Left cardiac atrium (tissue), 4 donors: ENCODE measurements around the gene EN1. TPM values are rescaled to one million over a fixed set of nuclear protein-coding genes. Genes with fewer than 3 reads are reported as not detected.

Experiments used
- ATAC-seq, 2 donors: fragments of 200-7000 bp; cut with Tn5 transposase; one replicate each; pipeline ENCODE4 v1.9.1; 2020; ENCODE audit warnings: mild to moderate bottlenecking in 2 of 2, moderate library complexity in 2 of 2
- DNase-seq: peaks from one replicate; pipeline ENCODE4 v3.0.0-alpha.2; 2020
- intact Hi-C, 2 donors: fragments of 100-400 bp; cut with DNase I; formaldehyde crosslinking; loops; one replicate each; pipeline versions ENCODE4 v1.14.1 to v1.15.1; 2022 to 2023
- total RNA-seq, 2 donors: library from RNA; stranded (reverse); fragmentation: NEBNext Ultra II Directional; extraction: Animal tissue kit (Norgen Biotek cat#: 25700); gene quantifications; one replicate each; pipeline ENCODE4 v1.2.1, GENCODE V29; 2021
- donor health status: DM: no; HTN: yes; CAD: no.
- donor health status: DM: no; HTN: yes; CAD: no; lungs with severe emphysema.
- donor health status: DM: yes; HTN: yes; CAD: no.
- donor health status: Dilated cardiomyopathy.

EN1 gene
- total RNA-seq, 2 donors from 2014 or later: not detected

DNA sequence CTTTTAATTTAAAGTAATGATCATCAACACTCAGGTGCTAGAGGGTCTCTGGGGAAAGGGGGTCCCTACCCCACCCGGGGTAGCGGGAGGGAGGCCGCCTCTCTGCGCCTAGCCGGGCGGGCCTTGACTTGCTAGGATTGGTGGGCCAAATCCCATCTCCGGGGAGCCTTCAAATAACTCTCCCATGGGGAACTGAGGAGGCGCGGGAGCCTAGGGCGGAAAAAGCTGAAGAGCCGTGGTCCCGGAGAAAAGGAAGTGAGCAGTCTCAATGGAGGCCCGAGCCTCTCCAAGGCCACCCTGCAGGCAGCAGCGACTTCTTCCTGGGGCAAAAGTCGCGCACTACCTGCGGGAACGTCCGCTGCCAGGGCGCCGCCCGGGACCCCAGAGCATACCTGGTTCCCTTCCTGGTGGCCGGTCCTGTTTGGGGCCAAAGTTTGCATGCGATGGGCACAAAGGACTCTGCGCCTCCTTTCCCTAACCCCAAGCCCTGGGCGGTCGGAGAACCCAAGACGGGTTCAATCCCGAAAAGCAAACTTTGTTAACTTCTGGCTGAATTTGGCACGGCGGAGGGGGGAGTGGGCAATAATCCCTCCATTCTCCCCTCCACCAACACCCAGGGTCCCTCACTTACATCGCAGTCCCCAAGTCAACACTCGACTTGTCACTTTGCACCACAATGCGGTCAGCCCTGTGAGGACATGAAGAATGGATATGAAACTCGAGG lies 13.6 kb downstream of the EN1 start:
- DNase-seq (no peak), ATAC-seq (no peak)
- intact Hi-C loops: no loop called here

DNA sequence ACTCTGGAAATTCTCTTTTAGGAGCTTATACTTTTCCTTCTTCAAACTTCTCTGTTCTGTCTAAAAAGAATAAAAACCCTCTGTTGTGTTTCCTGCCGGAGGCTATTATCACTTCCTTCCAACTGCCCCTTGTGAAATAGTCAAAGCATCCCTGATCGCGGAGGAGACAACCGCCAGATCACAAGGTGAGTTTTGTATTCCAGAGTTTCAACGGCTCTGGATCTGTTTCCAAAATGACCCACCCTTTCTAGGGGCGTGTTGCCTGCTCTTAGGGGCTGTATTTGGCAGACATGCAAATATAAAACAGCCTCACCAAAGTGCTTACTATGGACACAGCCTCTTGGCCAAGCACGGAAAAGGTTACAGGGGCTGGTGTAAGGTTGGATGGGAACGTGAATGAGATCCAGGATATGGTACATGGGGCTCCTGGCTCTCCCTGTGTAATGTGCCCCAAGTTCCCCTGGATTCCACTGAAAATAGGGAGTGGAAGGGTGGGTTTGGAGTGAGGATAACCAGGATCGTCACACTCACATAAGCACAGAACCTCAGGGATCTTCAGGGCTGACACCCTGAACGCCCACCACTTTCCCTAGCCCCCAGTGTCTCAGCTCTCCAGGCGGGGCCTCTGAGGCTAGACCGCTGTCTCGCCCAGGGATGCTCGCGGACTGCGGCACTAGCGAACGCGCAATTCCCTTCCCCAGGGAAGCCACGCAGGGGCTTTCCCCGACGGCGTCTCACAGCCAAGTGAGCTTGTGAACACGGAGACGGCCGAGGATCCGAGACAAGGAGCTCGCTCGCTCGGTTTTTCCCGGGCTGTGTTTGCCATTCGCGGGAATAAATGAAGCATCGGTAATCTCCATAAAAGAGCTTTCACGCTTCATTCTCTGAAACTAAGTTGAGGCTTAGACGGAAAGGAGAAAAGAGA lies 14.4 kb downstream of the EN1 start:
- ATAC-seq (no peak), DNase-seq (no peak)
- intact Hi-C loops: no loop called here

DNA sequence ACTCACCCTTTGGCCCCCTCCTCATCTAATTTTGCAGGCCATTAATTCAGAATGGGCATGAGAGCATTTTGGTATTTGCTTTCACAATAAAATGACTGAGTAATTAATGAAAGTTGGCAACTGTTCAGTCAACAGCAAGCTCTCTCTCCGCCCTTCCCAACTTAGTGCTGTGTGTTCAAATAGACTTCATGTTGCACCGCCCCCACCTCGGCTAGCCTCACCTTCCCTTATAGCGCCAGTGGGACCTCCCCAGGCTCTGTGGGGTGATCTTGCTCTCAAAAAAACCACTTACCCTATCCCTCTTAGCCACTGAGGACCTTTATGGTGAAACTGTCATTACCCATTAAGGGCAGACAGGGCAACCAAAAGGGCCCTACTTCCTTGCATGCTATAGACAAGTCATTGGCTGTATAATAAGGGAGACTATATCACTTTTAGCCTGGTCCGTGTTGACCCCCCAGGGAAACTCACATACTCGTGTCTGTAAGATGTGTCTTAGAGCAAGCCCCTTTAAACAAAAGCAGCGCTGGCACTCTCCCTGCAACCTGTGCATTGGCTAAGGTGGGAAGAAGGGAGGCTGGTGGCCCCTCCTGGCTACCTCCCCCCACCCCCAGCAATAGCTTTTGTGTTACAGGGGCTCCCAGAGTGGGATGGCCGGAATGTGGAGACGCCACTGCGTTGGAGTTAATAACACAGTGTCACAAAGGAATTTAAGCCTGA lies 15.2 kb downstream of the EN1 start:
- no peak for DNase-seq
- ATAC-seq: no peak
- intact Hi-C loops: no loop called here

GRCh38 chr2:118830881-118831280 lies 16.6 kb downstream of the EN1 start:
- intact Hi-C loops: no loop called here
- DNase-seq (no peak), ATAC-seq (no peak)

DNA sequence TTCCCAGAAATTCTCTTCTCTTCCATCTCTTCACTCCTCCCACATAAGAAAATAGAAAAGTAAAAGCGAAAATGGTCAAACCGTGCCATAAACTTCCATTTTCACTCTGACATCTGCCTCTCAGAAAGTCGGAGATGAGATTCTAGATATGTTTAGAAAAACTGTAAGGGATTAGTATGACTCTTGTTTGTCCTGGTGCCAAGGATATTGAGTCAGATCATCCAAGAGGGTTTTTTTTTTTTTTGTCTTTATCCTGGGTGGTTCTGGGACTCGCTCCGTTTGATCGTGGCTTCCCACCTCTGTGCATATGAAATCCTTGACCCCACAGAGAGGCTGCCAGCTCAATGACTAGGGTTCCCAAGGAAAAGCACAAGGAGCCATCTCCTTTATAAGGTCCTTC lies 17.3 kb downstream of the EN1 start:
- intact Hi-C loops: no loop called here
- DNase-seq (no peak), ATAC-seq (no peak)

- ATAC-seq: no peak
- no peak for DNase-seq
- intact Hi-C loops: no loop called here
These were observed 21.4 kb downstream of the EN1 start for GRCh38 chr2:118826093-118826492.

DNA sequence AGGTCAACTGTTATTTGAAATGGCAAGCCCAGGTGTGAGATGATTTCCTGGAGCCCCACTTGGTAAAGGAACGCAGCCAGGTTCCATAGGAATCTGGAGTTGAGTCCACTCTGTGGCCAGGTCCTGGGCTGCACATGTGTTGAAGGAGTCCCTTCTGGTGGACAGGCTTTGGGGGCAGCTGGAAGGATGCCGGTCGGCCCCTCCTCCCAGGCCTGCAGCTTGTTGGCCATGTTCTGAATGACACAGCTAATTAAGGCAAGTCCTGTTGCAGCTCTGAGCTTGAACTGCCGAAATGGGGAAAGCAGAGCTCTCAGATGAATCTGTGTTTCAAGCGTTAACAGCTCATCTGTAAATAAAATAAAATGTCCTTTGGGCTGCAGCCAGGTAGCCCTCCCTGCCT lies 23.8 kb downstream of the EN1 start:
- DNase-seq (no peak), ATAC-seq (no peak)
- intact Hi-C loops: no loop called here

- no peak for ATAC-seq
- no peak for DNase-seq
- intact Hi-C loops: no loop called here
These were observed 24.9 kb downstream of the EN1 start for GRCh38 chr2:118822572-118822971.

DNA sequence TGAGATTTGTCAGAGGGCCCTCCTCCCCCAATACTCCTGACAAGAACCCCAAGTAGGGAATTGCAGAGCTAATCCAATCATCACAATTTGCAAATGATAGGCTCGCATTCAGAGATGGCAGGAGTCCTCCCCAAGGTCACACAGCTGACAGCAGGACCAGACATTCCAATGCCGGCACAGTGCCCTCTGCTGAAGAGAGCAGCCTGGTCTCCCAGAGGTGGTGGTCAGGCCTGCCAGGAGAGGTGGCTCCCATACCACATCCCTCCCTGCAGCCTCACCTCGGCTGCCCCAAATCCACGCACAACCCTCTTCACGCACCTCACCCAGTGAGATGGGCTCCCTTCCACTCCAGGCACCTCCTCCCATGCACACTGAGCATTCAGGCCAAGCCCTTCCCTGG lies 25.4 kb downstream of the EN1 start:
- DNase-seq: no peak
- intact Hi-C loops: no loop called here
- ATAC-seq: no peak

DNA sequence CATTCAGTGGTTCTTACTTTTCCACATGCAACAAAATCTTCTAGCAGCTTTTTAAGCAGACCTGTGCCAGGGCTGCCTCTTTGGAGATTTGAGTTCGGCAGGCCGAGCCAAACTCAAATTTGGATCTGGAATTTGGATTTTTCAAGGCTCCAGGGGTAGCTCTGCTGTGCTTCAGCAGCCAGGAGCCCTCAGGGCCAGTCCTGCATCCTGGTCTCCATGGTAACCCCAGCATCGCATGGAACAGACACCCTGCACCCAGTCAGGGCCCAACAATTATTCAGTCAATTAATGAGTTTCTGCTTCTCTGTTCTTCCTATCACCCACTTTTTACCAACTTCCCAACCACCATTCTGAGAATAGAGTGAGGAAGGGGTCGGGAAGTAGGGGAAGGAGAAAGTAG lies 30.0 kb downstream of the EN1 start:
- no peak for DNase-seq
- intact Hi-C loops: no loop called here
- ATAC-seq: no peak

GRCh38 chr2:118816669-118817068 lies 30.8 kb downstream of the EN1 start:
- intact Hi-C loops: no loop called here
- DNase-seq (no peak), ATAC-seq (no peak)

DNA sequence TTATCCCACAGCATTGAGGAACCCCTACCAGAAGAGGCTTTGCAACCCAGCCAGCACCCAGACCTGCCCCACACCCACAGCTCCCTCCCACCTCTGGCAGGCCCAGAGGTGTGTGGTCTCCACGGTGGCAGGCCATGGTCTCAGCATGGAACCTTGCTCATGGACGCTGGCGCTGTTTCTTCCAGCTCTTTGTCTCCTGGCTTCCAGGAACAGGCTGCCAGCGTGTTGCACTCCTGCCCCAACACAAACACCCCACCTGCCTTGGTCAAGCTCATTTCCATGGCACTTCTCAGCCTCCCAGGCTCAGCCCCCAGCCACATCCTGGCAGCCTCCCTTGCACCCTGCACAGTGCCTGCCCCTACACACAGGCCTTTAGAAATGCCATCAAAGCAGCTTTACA lies 31.7 kb downstream of the EN1 start:
- ATAC-seq (no peak), DNase-seq (no peak)
- intact Hi-C loops: no loop called here

DNA sequence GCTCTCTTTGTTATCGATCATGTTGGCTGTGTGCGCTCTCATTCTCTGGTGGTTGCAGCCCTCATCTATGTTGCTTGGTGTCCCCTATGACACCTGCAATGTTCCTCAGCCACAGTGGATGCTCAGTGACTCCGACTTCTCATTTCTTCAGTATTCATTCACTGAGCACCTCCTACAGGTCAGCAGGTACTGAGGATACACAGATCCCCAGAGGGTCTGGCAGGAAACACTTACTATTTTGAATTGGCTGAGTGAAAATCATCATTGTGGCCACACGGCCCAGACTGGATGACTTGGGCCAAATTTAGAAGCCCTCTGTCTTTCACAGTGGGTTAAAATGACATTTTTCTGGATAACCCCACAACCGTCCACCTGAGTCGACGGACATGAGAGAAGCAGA lies 32.1 kb downstream of the EN1 start:
- intact Hi-C loops: no loop called here
- DNase-seq (no peak), ATAC-seq (no peak)

- DNase-seq (no peak), ATAC-seq (no peak)
- intact Hi-C loops: no loop called here
These were observed 33.1 kb downstream of the EN1 start for GRCh38 chr2:118814368-118814767.

- intact Hi-C loops: no loop called here
- DNase-seq (no peak), ATAC-seq (no peak)
These were observed 33.7 kb downstream of the EN1 start for GRCh38 chr2:118813601-118814339.

- intact Hi-C loops: no loop called here
- ATAC-seq: no peak
- no peak for DNase-seq
These were observed 34.3 kb downstream of the EN1 start for GRCh38 chr2:118813111-118813510.

- ATAC-seq: no peak
- intact Hi-C loops: no loop called here
- no peak for DNase-seq
These were observed 34.9 kb downstream of the EN1 start for GRCh38 chr2:118812552-118812951.

DNA sequence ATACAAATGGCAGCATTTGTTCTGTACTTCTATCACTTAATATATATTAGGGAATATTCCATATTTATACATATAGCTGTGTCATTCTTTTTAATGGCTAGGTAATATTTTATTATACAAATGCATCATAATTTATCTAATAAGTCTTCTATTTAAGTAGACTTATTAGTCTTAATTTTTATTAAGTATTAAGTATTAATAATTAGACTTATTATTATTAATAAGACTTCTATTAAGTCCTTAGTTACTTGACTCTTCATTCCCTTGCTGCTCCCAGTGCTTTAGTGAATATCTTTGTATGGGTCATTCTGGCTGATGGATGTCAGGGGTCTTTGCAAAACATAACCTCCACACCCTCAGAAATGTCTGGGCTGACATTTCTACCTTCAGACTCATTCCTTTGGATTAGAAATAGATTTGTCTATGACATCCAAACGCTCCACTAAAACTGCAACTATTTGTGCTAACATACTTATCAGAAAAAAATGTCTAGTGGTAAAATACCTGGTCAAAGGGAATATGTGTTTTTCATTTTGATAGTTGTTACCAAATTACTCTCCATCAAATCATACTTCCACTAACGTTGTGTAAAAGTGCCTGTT lies 35.8 kb downstream of the EN1 start:
- ATAC-seq (no peak), DNase-seq (no peak)
- intact Hi-C loops: no loop called here

DNA sequence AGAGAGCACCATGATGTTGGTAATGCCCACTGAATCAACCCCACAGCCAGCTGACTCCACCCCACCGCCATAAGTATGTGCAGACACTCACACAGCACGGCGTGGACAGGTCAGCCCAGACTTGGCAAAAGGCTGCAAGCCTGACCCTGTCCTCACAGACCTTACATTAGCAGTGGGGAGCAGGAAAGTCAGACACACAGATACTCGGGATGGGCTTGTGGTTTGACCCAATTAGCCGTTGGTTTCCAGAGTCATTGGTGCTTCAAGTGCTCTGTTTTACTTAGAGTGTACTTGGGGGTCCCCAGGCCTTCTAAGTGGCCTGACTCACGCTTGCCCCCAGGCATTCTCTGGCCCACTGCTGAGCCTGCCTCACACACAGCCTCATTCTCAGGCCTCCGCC lies 36.7 kb downstream of the EN1 start:
- no peak for ATAC-seq
- intact Hi-C loops: no loop called here
- DNase-seq: no peak
